NCI-H1436 (cell line): Measurements from ENCODE around the gene KHK.
"Not testable (repeated sequence)": the region's sequence is repeated elsewhere in the genome, so short reads cannot be mapped to it uniquely, and the experiment has no call there.

Source experiments
- DNase-seq: peaks from one replicate; lab custom pipeline; 2025; lab: John Stamatoyannopoulos, UW

The KHK gene

DNA sequence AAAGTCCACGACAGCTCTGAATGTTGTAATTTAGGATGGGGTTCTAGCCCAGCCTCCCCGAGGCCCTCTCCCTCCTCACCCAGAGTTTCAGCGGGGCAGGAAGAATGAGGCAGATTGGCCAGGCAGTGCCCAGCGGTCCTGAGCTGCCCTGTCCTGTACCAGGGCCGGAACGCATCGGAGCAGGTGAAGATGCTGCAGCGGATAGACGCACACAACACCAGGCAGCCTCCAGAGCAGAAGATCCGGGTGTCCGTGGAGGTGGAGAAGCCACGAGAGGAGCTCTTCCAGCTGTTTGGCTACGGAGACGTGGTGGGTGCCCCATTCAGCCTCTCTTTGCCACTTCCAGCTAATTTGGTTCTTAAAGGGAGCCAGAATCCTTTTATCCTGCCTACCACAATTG is 10.8 kb downstream of the KHK start:
- DNase-seq = no peak

GRCh38 chr2:27099334-27099955 is 12.9 kb downstream of the KHK start:
- no peak for DNase-seq

DNA sequence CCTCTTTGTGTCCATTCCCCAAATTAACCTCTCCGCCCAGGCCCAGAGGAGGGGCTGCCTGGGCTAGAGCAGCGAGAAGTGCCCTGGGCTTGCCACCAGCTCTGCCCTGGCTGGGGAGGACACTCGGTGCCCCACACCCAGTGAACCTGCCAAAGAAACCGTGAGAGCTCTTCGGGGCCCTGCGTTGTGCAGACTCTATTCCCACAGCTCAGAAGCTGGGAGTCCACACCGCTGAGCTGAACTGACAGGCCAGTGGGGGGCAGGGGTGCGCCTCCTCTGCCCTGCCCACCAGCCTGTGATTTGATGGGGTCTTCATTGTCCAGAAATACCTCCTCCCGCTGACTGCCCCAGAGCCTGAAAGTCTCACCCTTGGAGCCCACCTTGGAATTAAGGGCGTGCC is 13.5 kb downstream of the KHK start:
- DNase-seq = no peak

GRCh38 chr2:27102329-27102728 is 15.8 kb downstream of the KHK start:
- no peak for DNase-seq

DNA sequence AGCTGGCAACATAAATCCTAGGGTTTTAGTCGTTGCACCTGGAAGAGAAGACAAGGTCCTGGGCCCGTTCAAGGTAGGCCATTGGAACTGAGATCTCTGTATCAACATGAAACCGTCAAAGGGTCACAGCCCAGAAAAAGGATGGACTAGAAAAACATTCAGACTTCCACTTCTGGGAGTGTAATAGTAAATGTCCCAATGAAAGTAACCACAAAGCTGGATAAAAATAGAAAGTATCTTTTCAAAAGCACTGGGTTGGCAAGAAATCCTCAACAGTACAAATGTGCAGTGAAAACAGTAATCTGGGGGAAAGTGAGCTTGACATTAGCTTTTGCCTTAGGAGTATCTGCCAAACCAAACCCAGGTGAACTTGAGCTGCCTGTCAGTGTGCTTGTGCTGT is 19.4 kb downstream of the KHK start:
- no peak for DNase-seq

- DNase-seq = no peak
Observed at GRCh38 chr2:27108221-27108620, 21.6 kb downstream of the KHK start.

GRCh38 chr2:27109083-27109482 is 22.5 kb downstream of the KHK start:
- DNase-seq = no peak

DNA sequence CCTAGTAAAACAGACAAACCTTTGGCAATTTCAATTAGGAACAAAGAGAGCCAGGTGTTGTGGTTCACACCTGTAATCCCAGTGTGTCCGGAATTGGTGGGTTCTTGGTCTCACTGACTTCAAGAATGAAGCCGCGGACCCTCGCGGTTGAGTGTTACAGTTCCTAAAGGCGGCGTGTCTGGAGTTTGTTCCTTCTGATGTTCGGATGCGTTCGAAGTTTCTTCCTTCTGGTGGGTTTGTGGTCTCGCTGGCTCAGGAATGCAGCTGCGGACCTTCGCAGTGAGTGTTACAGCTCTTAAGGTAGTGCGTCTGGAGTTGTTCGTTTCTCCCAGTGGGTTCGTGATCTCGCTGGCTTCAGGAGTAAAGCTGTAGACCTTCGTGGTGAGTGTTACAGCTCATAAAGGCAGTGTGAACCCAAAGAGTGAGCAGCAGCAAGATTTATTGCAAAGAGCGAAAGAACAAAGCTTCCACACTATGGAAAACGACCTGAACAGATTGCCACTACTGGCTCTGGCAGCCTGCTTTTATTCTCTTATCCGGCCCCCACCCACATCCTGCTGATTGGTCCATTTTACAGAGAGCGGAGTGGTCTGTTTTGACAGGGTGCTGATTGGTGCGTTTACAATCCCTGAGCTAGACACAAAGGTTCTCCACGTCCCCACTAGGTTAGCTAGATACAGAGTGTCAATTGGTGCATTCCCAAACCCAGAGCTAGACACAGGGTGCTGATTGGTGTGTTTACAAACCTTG is 24.2 kb downstream of the KHK start:
- not testable (repeated sequence) for DNase-seq

- not testable (repeated sequence) for DNase-seq
Observed at GRCh38 chr2:27111392-27112078, 25.0 kb downstream of the KHK start.

- no peak for DNase-seq
Observed at GRCh38 chr2:27115519-27115918, 28.9 kb downstream of the KHK start.

GRCh38 chr2:27117995-27118524 is 31.5 kb downstream of the KHK start:
- no peak for DNase-seq

- DNase-seq = no peak
Observed at GRCh38 chr2:27118525-27119329, 32.2 kb downstream of the KHK start, which contains the start of gene CGREF1. Gene CGREF1, minus strand, starts transcription at chr2:27119128. Its CDS starts 14,762 bp downstream, at chr2:27104366.

DNA sequence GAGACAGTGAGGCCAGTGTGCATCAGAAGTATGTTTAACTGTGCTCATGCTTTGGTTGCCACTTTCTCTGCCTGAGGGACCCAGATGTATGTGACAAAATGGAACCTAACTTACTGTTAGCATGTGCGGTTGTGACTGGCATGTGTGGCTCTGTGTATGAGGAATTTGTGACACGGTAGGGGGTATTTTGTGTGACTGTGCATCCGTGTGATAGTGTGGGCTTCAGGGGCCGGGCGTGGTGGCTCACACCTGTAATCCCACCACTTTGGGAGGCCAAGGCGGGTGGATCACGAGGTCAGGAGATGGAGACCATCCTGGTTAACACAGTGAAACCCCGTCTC is 32.7 kb downstream of the KHK start:
- DNase-seq = not testable (repeated sequence)

DNA sequence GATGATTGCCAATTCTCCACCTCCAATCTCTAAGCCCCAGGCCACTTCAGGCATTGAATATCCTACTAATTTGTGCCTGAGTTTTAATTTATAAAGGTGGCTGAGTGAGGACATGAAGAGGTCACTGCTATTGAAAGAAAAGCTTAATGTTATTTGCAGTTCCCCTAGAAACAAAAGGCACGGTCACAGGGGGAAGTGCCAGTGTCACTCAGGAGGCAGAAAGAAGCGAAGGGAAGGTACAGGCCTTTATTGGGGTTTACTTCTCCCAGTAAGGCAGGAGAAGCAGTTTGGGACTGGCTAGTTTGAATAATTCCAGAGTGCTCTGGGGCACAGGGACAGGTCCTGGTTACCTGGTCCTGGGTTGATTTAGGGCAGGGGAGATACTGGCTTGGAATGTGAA is 35.3 kb downstream of the KHK start:
- no peak for DNase-seq

GRCh38 chr2:27122791-27123190 is 36.2 kb downstream of the KHK start:
- DNase-seq = no peak

GRCh38 chr2:27123302-27124150 is 37.0 kb downstream of the KHK start, which contains the start of gene ABHD1:
Gene ABHD1, plus strand, starts transcription at chr2:27123815. Its CDS starts 134 bp downstream, at chr2:27123949.
- DNase-seq = no peak

- no peak for DNase-seq
Observed at GRCh38 chr2:27125104-27125503, 38.5 kb downstream of the KHK start.

- DNase-seq = no peak
Observed at GRCh38 chr2:27126252-27126710, 39.7 kb downstream of the KHK start.

DNA sequence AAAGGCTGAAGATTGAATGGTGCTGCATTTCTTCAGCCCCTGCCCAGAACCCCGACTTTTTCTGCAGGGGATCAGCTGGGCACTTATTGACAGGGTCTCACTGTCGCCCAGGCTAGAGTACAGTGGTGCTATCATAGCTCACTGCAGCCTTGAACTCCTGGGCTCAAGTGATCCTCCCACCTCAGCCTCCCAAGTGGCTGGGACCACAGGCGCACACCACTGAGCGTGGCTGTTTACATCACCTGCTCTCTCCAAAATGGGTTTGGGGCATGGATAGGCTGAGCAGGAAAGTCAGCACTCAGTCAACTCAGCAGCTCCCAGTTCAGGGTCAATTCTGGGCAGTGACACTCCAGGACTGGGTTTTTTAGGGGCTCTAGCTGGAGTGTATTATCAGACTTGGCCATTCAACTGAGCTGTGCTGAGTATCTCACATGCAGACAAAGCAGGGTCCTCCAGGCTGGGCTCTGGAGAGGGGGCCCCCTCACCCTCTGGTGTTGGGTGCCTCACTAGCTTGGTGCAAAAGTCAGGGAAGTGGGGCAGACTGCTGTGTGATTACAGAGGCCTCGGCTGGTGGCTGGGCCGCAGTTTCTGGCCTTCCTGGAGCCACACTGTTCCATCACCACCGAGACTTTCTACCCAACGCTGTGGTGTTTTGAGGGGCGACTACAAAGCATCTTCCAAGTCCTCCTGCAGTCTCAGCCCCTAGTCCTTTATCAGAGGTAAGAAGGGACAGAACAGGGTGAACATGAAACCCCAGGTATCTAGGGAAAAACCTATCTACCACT is 41.5 kb downstream of the KHK start:
- no peak for DNase-seq
